ENCODE measurements around the gene PEX5L. TPM values are rescaled to one million over a fixed set of nuclear protein-coding genes. Genes with fewer than 3 reads are reported as not detected.

Gene PEX5L
- total RNA-seq, 1 experiment from 2014 or later, result 3.2 TPM

- TF ChIP-seq NR2C2 (CRISPR knock-in tag; IDR thresholded peaks at IDR 0.05), result no peak
- TF ChIP-seq USF2 (CRISPR knock-in tag; IDR thresholded peaks at IDR 0.05), result no peak
These were observed 34.2 kb upstream of the PEX5L start (continued) for GRCh38 chr3:180070925-180071324.

GRCh38 chr3:180068023-180068422 is 31.3 kb upstream of the PEX5L start:
- peaks cover 26% of the 10 kb centered on the region for H3K4me1 Mint-ChIP-seq
- ATAC-seq, result no peak
- ChIA-PET CTCF (no interaction called here), POLR2A (no interaction called here)
- no peak overlapping the region for H3K4me3 Mint-ChIP-seq
- no peak overlapping the region for H3K27ac Mint-ChIP-seq
- H3K36me3 Mint-ChIP-seq, result no peaks in the 10 kb centered on the region
- no peak for DNase-seq (ENCODE audit: low spot score)
- H3K27me3 Mint-ChIP-seq (ENCODE audit: low read depth), result no peaks in the 10 kb centered on the region
- peaks cover 4% of the 10 kb centered on the region; the same call in 1 of the 2 replicates for H3K9me3 Mint-ChIP-seq
- no peak for TF ChIP-seq ZNF425 (CRISPR knock-in tag; conservative IDR thresholded peaks at IDR 0.05)
- TF ChIP-seq ARID4B (CRISPR knock-in tag; IDR thresholded peaks at IDR 0.05; ENCODE audit: borderline replicate concordance), result no peak
- no peak for TF ChIP-seq OVOL2 (CRISPR knock-in tag; IDR thresholded peaks at IDR 0.05; ENCODE audit: borderline replicate concordance)
- TF ChIP-seq GRHL2 (CRISPR knock-in tag; IDR thresholded peaks at IDR 0.05; ENCODE audit: insufficient replicate concordance, severe bottlenecking), result no peak
- TF ChIP-seq ZMAT4 (CRISPR knock-in tag; IDR thresholded peaks at IDR 0.05), result no peak
- TF ChIP-seq ETV6 (CRISPR knock-in tag; IDR thresholded peaks at IDR 0.05), result no peak
- TF ChIP-seq ZNF532 (CRISPR knock-in tag; IDR thresholded peaks at IDR 0.05; ENCODE audit: borderline replicate concordance), result no peak
- TF ChIP-seq ZNF263 (CRISPR knock-in tag; IDR thresholded peaks at IDR 0.05; ENCODE audit: low read depth), result no peak
- TF ChIP-seq JUN (CRISPR knock-in tag; IDR thresholded peaks at IDR 0.05), result no peak
- no peak for TF ChIP-seq AFF4 (CRISPR knock-in tag; IDR thresholded peaks at IDR 0.05; ENCODE audit: borderline replicate concordance)
- TF ChIP-seq MAX (CRISPR knock-in tag; IDR thresholded peaks at IDR 0.05), result no peak
- no peak for TF ChIP-seq SOX15 (CRISPR knock-in tag; IDR thresholded peaks at IDR 0.05)
- TF ChIP-seq TCF7 (CRISPR knock-in tag; IDR thresholded peaks at IDR 0.05; ENCODE audit: low read depth), result no peak
- no peak for TF ChIP-seq ERG (CRISPR knock-in tag; IDR thresholded peaks at IDR 0.05)
- TF ChIP-seq GTF2I (CRISPR knock-in tag; conservative IDR thresholded peaks at IDR 0.05), result no peak

All from WTC11 (cell line).